ENCODE measurements around the gene KRTAP12-3. TPM values are rescaled to one million over a fixed set of nuclear protein-coding genes. Genes with fewer than 3 reads are reported as not detected.
"Not testable (repeated sequence)": the region's sequence is repeated elsewhere in the genome, so short reads cannot be mapped to it uniquely, and the experiment has no call there.

The KRTAP12-3 gene
- total and polyA plus RNA-seq, 2 donors (not counting 1 experiment from before 2014, with no cell fraction given): not detected

DNA sequence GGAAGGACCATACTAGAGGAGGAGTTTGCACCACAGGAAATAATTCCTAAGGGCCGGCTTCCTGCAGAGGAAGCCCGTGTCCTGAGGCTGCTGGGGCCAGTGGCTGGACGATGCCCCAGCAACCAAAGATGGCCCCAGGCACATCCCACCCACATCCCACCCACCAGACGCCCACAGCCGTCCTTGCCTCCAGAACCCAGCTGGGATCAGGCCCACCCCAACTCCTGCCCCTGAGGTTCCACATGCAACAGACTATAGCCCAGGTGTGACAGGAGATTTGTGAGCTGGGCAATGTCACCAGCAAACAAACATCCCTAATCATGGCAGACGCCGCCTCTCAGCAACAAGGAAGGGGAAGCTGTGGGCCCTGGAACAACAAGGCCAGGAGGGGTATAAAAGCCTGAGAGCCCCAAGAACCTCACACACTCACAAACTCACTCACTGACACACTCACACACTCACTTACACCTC is 31.0 kb upstream of the KRTAP12-3 start, which contains the start of gene KRTAP10-9:
Gene KRTAP10-9 (plus strand): TSS at position 421 of the 471 bp plus-strand sequence. CDS start 79 bp downstream, outside the sequence.
- no peak for TF ChIP-seq EZH2 (IDR thresholded peaks at IDR 0.05; ENCODE audit: borderline replicate concordance, insufficient read depth, low read depth, low read length, poor library complexity, severe bottlenecking)
- TF ChIP-seq, protein P1, sequence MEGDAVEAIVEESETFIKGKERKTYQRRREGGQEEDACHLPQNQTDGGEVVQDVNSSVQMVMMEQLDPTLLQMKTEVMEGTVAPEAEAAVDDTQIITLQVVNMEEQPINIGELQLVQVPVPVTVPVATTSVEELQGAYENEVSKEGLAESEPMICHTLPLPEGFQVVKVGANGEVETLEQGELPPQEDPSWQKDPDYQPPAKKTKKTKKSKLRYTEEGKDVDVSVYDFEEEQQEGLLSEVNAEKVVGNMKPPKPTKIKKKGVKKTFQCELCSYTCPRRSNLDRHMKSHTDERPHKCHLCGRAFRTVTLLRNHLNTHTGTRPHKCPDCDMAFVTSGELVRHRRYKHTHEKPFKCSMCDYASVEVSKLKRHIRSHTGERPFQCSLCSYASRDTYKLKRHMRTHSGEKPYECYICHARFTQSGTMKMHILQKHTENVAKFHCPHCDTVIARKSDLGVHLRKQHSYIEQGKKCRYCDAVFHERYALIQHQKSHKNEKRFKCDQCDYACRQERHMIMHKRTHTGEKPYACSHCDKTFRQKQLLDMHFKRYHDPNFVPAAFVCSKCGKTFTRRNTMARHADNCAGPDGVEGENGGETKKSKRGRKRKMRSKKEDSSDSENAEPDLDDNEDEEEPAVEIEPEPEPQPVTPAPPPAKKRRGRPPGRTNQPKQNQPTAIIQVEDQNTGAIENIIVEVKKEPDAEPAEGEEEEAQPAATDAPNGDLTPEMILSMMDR (IDR thresholded peaks at IDR 0.05): no peak
- Histone ChIP-seq H4K20me1 (ENCODE audit: control insufficient read depth, insufficient read depth, low read length, poor library complexity, severe bottlenecking) (no peaks in the 10 kb centered on the region), H3K9me3 (ENCODE audit: control extremely low read depth in 1 of 3, control insufficient read depth in 2 of 3, insufficient read depth in 1 of 3, low read length in 2 of 3) (peaks cover 0 to 53% (median 33%) of the 10 kb centered on the region in 3 donors), H3K4me2 (replicated peaks; ENCODE audit: low read depth, low read length, poor library complexity, severe bottlenecking) (no peak within 1 kb of the TSS), H3K79me2 (ENCODE audit: control insufficient read depth, insufficient read depth, low read length) (no peaks in the 10 kb centered on the region), H3K4me3 (ENCODE audit: control extremely low read depth in 1 of 5, extremely low read depth in 1 of 5, insufficient read depth in 1 of 5, low read depth in 2 of 5, low read length in 4 of 5) (no peak within 1 kb of the TSS), H3K27ac (ENCODE audit: low read length in 2 of 2) (no peak within 1 kb of the TSS), H3K36me3 (replicated peaks in 1 of 2; ENCODE audit: control extremely low read depth in 1 of 2, control insufficient read depth in 1 of 2, extremely low read depth in 1 of 2, insufficient read depth in 2 of 2, low read length in 1 of 2) (no peaks in the 10 kb centered on the region), H3K27me3 (replicated peaks in 1 of 4; ENCODE audit: control extremely low read depth in 1 of 4, control insufficient read depth in 3 of 4, insufficient read depth in 4 of 4, low read length in 3 of 4) (peaks cover 0 to 20% (median 0%) of the 10 kb centered on the region in 4 experiments), H3K9ac (ENCODE audit: low read length) (no peak within 1 kb of the TSS), H3K4me1 (ENCODE audit: control insufficient read depth in 2 of 2, insufficient read depth in 2 of 2, low read length in 2 of 2) (peaks cover 2 to 3% of the 10 kb centered on the region in 2 donors), H2AFZ (ENCODE audit: insufficient read depth, low read depth, low read length, poor library complexity, severe bottlenecking) (no peak within 1 kb of the TSS)
- 55% methylated on average over 7 of the region's 7 CpGs for WGBS (ENCODE audit: insufficient coverage)
- Mint-ChIP-seq H3K9me3 (ENCODE audit: insufficient read depth) (peaks cover 22% of the 10 kb centered on the region), H3K27ac (no peak within 1 kb of the TSS), H3K4me3 (no peak within 1 kb of the TSS), H3K4me1 (peaks cover 4% of the 10 kb centered on the region), H3K27me3 (peaks cover 6% of the 10 kb centered on the region)
- DNase-seq: no peak
- CTCF ChIA-PET: no interaction called here
- no peak for ATAC-seq (ENCODE audit: low read depth)
- POLR2A ChIA-PET: no interaction called here
- intact Hi-C loops (cut with micrococcal nuclease): no loop called here

DNA sequence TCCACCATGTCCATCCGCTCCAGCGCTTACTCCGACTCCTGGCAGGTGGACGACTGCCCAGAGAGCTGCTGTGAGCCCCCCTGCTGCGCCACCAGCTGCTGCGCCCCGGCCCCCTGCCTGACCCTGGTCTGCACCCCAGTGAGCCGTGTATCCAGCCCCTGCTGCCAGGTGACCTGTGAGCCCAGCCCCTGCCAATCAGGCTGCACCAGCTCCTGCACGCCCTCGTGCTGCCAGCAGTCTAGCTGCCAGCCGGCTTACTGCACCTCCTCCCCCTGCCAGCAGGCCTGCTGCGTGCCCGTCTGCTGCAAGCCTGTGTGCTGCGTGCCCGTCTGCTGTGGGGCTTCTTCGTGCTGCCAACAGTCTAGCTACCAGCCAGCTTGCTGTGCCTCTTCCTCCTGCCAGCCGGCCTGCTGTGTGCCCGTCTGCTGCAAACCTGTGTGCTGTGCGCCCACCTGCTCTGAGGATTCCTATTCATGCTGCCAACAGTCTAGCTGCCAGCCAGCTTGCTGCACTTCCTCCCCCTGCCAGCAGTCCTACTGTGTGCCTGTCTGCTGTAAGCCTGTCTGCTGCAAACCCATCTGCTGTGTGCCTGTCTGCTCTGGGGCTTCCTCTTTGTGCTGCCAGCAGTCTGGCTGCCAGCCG is 30.4 kb upstream of the KRTAP12-3 start:
- H4K20me1 ChIP-seq (ENCODE audit: control insufficient read depth, insufficient read depth, low read length, poor library complexity, severe bottlenecking); H3K27ac Mint-ChIP-seq; H3K4me3 Mint-ChIP-seq; POLR2A ChIA-PET; intact Hi-C loops (cut with micrococcal nuclease); H3K4me2 ChIP-seq (replicated peaks; ENCODE audit: low read depth, low read length, poor library complexity, severe bottlenecking); H2AFZ ChIP-seq (ENCODE audit: insufficient read depth, low read depth, low read length, poor library complexity, severe bottlenecking); DNase-seq; CTCF ChIA-PET; H3K4me1 Mint-ChIP-seq; H3K79me2 ChIP-seq (ENCODE audit: control insufficient read depth, insufficient read depth, low read length); H3K9ac ChIP-seq (ENCODE audit: low read length); H3K4me3 ChIP-seq (ENCODE audit: control extremely low read depth in 1 of 5, extremely low read depth in 1 of 5, insufficient read depth in 1 of 5, low read depth in 2 of 5, low read length in 4 of 5); H3K36me3 ChIP-seq (replicated peaks in 1 of 2; ENCODE audit: control extremely low read depth in 1 of 2, control insufficient read depth in 1 of 2, extremely low read depth in 1 of 2, insufficient read depth in 2 of 2, low read length in 1 of 2); H3K4me1 ChIP-seq (ENCODE audit: control insufficient read depth in 2 of 2, insufficient read depth in 2 of 2, low read length in 2 of 2); ATAC-seq (ENCODE audit: low read depth); H3K27me3 Mint-ChIP-seq; H3K27ac ChIP-seq (ENCODE audit: low read length in 2 of 2): not testable (repeated sequence)
- H3K9me3 Mint-ChIP-seq (ENCODE audit: insufficient read depth): peaks cover 23% of the 10 kb centered on the region
- H3K9me3 ChIP-seq (ENCODE audit: control extremely low read depth in 1 of 3, control insufficient read depth in 2 of 3, insufficient read depth in 1 of 3, low read length in 2 of 3): peaks cover 0 to 55% (median 37%) of the 10 kb centered on the region in 3 donors
- 91% methylated on average over 20 of the region's 20 CpGs for WGBS (ENCODE audit: insufficient coverage)
- peaks cover 0 to 20% (median 0%) of the 10 kb centered on the region in 4 experiments for H3K27me3 ChIP-seq (replicated peaks in 1 of 4; ENCODE audit: control extremely low read depth in 1 of 4, control insufficient read depth in 3 of 4, insufficient read depth in 4 of 4, low read length in 3 of 4)

GRCh38 chr21:44627831-44628233 is 29.9 kb upstream of the KRTAP12-3 start:
- not testable (repeated sequence) for H4K20me1 ChIP-seq (ENCODE audit: control insufficient read depth, insufficient read depth, low read length, poor library complexity, severe bottlenecking)

More at GRCh38 chr21:44627831-44628233, 29.9 kb upstream of the KRTAP12-3 start:
- H3K9me3 Mint-ChIP-seq (ENCODE audit: insufficient read depth): peaks cover 21% of the 10 kb centered on the region
- POLR2A ChIA-PET; H3K27ac ChIP-seq (ENCODE audit: low read length in 2 of 2); H3K4me1 ChIP-seq (ENCODE audit: control insufficient read depth in 2 of 2, insufficient read depth in 2 of 2, low read length in 2 of 2); DNase-seq; ATAC-seq (ENCODE audit: low read depth); intact Hi-C loops (cut with micrococcal nuclease); H3K4me1 Mint-ChIP-seq; H3K79me2 ChIP-seq (ENCODE audit: control insufficient read depth, insufficient read depth, low read length); H3K4me3 ChIP-seq (ENCODE audit: control extremely low read depth in 1 of 5, extremely low read depth in 1 of 5, insufficient read depth in 1 of 5, low read depth in 2 of 5, low read length in 4 of 5); H2AFZ ChIP-seq (ENCODE audit: insufficient read depth, low read depth, low read length, poor library complexity, severe bottlenecking); H3K27ac Mint-ChIP-seq; H3K36me3 ChIP-seq (replicated peaks in 1 of 2; ENCODE audit: control extremely low read depth in 1 of 2, control insufficient read depth in 1 of 2, extremely low read depth in 1 of 2, insufficient read depth in 2 of 2, low read length in 1 of 2); H3K27me3 Mint-ChIP-seq; H3K4me3 Mint-ChIP-seq; CTCF ChIA-PET; H3K4me2 ChIP-seq (replicated peaks; ENCODE audit: low read depth, low read length, poor library complexity, severe bottlenecking); H3K9ac ChIP-seq (ENCODE audit: low read length): not testable (repeated sequence)
- Histone ChIP-seq H3K9me3 (ENCODE audit: control extremely low read depth in 1 of 3, control insufficient read depth in 2 of 3, insufficient read depth in 1 of 3, low read length in 2 of 3) (peaks cover 0 to 55% (median 39%) of the 10 kb centered on the region in 3 donors), H3K27me3 (replicated peaks in 1 of 4; ENCODE audit: control extremely low read depth in 1 of 4, control insufficient read depth in 3 of 4, insufficient read depth in 4 of 4, low read length in 3 of 4) (peaks cover 0 to 20% (median 0%) of the 10 kb centered on the region in 4 experiments)
- 60% methylated on average over 10 of the region's 15 CpGs for WGBS (ENCODE audit: insufficient coverage)
